HG03378 (cell line): ENCODE data around the gene ANKRD40CL.

ENCODE experiments used
- ATAC-seq: cut with Tn5 transposase; IDR thresholded peaks from one replicate; pipeline ENCODE4 v1.9.1; 2021; ENCODE audit warnings: mild to moderate bottlenecking, moderate library complexity; ENCODE audit not compliant: unreplicated experiment

Gene ANKRD40CL

DNA sequence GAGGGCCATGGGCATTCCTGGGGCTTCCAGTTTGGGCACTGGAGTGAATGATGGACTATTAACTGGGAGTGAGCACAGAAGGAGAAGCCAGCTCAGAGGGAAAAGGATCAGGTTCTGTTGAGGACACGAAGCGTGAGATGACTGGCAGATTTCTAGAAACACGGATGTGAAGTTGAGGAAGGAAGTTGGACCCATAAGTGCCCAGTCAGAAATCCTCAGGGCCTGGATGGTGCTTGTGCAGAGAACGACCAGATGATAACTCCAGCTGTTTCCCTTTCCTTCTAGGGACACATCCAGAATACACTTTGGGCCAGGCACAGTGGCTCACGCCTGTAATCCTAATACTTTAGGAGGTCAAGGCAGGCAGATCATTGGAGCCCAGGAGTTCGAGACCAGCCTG, 23.3 kb upstream of the ANKRD40CL start:
- ATAC-seq, result no peak

DNA sequence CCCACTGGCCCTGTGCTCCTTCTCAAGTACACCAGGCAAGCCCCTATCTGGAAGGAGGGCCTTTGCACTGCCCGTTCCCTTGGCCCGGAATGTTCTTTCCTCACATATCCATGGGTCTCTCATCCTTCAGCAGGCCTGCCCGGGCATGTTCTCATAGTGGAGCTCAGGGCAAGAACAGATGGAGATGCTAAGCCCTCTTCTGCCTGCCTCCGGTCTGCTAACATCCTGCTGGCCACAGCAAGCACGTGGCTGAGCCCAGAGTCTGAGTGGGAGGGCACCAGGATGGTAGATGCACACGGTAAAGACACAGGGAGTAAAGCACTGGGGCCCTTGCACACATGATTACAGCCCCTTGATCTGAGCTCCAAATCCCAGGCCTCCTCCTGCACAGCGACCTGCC, 19.8 kb upstream of the ANKRD40CL start:
- ATAC-seq, result no peak

DNA sequence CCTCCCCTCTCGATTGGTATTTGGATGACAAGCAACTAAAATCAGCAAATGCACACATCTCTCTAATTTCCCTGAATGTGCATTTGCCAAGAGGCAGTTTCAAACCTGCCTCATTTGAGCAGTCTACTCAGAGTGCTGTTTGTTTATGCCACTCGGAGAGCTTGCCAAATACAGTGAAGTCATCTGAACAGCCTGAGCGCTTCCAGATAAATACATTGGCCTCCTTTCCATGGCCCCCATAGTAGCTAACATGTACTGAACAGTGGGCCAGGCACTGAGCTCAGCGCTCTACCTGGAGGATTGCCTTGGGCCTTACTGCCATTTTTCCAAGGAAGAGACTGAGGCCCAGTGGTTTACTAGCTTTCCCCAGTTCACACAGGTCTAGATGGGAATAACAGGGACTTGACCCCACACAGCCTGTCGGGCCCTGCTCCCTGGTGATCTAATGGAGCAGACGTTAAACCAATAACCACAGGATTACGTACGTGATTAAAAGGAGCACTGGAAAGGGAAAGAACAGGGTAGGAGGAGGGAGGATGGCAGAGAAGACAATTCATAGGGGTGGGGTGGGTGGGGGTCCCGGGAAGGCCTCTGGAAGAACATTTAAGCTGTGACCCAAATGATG, 18.7 kb upstream of the ANKRD40CL start:
- no peak for ATAC-seq

DNA sequence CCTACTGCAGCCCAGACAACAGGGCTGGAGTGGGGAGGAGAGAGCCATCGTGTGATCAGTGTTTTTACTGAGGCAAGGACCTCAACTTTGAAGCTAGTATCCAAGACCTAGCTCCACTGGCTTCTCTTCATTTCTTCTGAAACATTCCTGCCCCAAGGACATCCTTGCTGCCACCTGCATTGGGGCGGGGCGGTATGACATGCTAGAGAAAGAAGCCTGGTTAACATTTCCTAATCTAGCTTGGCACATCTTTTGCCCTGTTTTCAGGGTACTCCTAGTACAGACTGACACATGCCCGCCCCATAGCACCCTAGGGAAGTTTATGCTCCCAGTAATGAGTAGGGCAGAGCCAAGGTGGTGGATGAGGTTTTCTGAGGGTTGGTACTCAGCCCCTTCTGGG, 17.8 kb upstream of the ANKRD40CL start:
- no peak for ATAC-seq

DNA sequence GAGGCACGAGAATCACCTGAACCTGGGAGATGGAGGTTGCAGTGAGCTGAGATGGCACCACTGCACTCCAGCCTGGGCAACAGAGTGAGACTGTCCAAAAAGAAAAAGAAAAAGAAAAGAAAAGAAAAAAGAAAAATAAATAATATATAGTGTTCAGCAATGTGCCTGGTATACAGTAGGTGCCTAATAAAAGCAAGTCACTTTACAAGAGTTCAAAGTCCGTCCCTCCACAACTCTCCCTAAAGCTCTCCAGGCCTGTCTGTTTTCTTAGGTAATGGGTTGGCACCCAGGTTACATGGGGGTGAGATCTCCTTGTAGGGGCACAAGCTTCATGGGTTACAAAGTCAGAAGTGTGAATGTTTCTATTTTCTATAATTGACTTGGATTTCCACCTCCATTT, 16.6 kb upstream of the ANKRD40CL start:
- no peak for ATAC-seq

DNA sequence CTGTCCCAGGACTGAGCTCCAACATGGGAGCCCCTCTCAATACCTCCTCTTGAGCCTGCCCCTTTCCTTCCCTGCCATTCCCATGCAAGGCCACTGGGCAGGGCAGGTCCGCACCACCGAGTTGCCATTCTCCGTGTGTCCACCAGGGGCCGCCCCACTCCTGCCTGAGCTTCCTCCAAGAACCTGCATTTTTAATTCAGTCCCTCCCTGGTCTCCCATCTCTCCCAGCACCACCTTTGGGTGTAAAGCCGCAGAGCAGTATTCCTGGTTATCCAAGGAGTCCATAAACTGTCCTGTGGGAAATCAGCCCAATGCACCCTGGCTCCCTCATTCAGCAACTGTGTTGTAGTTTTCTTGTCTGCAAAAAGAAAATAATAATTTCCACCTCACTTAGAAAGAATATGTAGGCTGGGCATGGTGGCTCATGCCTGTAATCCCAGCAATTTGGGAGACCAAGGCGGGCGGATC, 15.9 kb upstream of the ANKRD40CL start:
- no peak for ATAC-seq

DNA sequence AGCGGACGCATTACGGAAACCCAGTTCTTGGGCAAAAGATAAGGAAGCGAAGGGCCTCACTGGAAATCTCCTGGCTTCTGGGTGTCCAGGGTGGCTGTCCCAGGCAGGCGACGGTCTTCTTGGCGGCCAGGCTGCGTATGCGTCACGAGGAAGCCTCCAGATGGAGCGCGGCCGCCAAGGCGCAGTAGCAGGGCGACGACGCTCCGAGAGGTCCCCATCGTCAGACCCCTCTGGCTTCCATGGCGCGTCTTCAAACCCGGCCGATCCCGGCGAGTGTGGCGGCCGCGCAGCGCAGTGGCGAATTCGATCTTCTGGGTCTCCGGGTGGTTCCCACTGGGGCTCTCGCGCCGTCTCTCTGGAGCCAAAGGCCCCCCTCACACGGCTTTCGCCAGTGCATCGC, 13.8 kb upstream of the ANKRD40CL start:
- ATAC-seq, result no peak

DNA sequence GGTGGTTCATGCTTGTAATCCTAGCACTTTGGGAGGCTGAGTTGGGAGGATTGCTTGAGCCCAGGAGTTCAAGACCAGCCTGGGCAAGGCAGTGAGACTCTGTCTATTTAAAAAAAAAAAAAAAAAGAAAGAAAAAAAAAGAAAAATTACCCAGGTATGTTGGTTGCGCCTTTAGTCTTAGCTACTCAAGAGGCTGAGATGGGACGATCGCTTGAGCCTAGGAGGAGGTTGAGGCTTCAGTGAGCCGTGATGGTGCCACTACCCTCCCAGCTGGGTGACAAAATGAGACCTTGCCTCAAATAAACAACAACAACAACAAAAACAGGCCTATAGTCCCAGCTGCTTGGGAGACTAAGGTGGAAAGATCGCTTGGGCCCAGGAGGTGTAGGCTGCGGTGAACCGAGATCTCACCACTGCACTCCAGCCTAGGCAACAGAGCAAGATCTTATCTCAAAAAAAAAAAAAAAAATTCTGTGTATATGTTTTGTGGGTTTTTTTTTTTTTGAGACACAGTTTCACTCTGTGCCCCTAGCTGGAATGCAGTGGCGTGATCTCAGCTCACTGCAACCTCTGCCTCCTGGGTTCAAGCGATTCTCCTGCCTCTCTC, 12.5 kb upstream of the ANKRD40CL start:
- ATAC-seq, result no peak

DNA sequence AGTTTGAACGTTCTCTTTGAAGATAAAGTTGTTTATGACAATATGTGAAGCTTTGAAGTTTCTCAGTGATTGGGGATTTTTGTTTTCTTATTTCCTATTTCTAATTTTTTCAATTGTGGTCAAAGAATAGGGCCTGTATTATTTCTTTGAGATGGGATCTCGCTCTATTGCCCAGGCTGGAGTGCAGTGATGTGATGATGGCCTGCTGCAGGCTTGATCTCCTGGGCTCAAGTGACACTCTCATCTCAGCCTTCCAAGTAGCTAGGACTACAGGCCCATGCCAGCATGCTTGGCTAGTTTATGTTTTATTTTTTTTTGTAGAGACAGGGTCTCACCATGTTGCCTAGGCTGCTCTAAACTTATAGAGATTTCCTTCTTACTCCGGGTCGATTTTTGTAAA, 11.7 kb upstream of the ANKRD40CL start:
- no peak for ATAC-seq

DNA sequence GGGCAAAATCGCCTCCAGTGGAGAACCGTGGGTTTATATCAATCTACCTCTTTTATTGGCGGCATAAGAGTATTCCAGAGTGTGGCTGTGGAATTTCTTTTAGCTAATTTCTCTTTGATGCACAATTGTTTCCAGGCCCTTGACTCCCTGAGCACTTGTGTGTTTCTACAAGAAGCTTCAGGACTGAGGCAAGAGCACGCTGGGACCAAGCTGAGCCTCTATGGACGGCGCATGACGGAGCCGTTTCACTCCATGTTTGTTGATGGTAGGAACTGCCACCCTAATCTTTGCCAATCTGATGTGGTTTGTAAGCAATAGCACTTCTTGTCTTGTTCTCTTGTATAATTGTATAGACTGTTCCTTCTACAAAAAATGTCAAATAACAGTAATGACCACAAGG, 11.2 kb upstream of the ANKRD40CL start:
- no peak for ATAC-seq

DNA sequence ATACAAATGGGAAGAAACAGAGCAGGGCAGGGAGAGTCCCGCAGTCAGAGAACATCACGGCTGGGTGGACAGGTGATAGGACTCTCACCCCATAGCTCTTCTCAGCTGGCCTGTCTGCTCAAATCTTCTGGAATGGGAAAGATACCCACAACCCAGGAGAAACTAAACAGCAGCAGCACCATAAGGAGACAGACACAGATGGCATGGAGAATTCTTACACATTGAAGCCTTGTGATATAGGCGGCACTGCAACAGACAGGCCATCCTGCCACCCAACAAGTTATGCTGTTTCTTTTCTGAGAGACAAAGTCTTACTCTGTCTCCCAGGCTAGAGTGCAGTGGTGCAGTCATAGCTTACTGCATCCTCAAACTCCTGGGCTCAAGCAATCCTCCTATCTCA, 8.6 kb upstream of the ANKRD40CL start:
- ATAC-seq, result no peak

DNA sequence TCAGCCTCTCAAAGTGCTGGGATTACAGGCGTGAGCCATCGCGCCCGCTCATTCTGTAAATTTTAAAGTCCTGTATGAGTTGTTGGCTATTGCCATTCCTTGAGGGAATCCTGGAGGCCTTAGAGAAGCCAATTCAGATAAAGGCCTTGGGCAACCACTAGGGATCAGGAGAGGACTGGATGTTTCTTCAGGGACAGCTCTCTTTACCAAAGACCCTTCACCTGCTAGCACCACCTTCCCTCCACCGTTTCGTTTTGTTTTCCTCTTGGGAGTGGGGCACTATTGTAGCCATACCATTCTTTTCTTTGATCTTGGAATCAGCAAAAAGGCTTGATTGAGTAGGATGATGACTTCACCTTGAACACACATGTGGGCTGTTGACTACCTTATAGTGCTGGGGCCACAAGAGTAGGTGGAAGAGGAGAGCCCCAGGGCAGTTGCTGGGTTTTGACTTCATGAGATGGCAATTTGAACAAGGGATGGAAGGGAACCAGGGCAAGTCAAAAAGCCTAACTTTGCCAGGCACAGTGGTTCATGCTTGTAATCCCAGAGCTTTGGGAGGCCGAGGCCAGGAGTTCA, 7.0 kb upstream of the ANKRD40CL start:
- ATAC-seq, result no peak

DNA sequence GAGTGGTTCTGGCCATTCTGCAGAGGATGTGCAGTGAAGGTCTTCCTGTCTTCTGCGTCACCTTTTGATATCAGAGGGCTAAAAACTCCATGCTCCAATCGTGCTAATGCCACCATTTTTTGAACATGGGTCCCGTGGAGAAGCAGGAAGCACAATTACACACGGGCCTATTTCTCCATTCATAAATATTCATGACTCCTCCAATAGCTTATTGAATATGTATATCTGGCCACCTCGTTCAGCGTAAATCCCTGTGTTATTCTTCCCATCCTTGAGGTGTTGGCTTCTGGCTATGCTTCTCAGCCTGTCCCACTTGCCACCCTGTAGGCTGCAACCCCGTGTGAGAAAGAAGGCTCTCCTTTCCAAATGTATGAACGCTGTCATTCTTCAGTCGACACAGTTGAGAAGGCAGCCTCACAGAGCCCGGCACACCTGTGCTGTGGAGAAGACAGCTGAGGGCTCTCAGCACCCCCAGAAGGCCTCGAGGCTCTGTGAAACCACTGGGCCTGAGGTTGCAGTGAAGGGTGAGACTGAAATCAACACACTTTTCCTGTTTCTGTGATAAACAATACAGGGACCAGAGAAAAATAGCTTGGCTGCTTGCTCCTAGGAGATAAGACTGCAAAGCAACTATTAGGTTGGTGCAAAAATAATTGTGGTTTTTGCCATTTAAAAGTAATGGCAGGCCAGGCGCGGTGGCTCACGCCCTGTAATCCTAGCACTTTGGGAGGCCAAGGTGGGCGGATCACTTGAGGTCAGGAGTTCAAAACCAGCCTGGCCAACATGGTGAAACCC, 4.9 kb upstream of the ANKRD40CL start:
- ATAC-seq, result no peak

DNA sequence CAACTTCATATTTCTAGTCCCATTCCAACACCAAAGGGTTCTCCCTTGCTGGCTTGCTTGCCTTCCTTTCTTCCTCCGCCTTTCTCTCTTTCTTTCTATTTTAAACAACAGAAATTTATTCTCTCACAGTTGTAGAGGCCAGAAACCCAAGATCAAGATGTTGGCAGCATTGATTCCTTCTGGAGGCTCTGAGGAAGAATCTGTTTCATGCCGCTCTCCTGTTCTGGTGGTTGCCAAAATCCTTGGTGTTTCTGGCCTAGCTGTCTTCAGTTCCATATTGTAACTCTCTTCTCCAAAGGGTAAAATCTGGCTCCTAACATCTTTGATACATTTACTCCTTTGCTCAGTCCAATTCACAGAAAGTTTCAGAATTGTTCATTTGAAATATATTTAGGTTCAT, 3.0 kb upstream of the ANKRD40CL start:
- ATAC-seq, result no peak

DNA sequence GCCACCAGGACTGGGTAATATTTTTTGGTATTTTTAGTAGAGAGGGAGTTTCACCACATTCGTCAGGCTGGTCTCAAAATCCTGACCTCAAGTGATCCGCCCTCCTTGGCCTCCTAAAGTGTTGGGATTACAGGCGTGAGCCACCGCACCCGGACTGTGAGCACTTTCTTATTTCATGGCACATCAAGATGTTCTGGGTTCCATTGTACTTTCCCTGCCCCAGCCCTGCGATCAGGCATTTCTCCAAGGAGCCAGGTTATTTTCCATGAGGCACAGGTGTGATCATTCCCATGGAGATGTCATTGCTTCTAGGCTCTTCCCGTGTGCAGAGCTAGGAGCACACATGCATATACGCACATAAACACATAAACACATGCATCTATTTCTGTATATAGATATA, 2.6 kb upstream of the ANKRD40CL start:
- ATAC-seq, result no peak

DNA sequence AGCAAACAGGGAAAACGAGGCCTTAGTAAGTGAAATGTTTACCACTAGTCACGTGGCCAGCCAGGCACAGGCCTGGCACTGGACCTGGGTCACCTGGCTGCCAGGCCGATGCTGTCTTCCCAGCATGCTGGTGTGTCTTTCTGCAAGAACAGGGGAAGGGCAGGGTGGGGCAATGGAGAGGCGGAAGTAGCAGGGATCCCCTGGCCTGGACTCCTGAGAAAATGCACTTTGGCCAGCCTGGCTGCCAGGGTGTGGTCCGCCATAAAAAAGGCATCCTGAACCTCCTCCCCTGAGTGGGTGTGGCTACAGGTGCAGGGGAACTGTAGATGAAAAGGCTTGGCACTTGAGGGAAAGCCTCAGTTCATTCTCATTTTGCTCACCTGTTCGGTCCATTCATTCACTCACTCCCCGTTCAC, 1.0 kb upstream of the ANKRD40CL start:
- ATAC-seq, result no peak

DNA sequence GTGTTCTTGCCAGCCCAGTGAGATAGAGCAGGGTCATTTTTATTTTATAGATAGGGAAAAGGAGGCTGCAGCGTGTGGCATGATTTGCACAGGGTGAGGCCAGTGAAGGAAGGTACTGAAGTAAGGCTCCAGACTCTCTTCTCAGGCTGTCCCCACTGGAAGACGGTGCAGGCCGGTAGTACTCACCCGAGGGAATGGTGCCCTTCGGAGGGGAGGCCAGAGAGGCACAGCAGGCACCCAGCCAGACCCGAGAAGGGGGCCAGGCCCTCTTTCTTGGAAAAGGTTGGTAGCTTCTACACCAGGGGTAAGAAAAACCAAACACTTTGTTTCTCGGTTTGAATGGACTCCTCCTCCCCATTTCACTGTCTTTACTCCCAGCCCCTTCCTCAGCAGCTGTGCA, 288 bp downstream of the ANKRD40CL start:
- no peak for ATAC-seq

DNA sequence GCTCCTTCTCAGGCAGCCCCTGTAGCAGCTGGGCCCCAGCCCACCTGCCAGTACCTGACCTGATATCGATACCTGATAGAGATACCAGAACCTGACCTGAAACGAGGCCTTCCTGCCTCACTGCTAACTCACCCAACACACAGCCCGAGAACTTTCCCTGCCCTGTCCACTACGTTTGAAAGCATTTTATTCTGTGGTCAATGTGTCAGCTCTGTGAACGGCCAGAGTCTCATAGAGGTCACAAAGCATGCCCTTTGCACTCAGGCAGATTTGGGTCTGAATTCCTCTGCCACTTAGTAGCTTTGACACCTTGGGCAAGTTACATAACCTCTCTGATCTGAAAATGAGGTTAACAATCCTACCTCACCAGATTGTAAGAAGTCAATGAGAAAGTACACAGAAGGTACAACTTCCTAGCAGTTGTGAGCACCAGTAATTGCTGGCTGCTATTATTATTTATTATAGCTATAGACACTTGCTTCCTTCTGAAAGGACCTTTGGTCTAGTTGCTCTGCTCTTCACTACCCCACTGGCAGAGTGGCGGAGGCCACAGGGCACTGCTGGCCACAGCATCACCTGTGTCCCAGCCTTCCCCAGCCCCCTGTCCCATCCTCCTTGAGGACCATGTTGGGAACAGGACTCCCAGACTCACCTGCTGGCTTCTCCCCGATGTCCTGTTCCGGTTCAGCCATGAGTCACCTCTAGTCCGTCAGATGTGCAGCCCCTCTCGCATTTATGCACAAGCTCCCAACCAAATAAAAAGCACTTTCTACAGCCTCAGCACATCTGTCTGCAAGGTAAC, 895 bp downstream of the ANKRD40CL start:
- ATAC-seq, result no peak

DNA sequence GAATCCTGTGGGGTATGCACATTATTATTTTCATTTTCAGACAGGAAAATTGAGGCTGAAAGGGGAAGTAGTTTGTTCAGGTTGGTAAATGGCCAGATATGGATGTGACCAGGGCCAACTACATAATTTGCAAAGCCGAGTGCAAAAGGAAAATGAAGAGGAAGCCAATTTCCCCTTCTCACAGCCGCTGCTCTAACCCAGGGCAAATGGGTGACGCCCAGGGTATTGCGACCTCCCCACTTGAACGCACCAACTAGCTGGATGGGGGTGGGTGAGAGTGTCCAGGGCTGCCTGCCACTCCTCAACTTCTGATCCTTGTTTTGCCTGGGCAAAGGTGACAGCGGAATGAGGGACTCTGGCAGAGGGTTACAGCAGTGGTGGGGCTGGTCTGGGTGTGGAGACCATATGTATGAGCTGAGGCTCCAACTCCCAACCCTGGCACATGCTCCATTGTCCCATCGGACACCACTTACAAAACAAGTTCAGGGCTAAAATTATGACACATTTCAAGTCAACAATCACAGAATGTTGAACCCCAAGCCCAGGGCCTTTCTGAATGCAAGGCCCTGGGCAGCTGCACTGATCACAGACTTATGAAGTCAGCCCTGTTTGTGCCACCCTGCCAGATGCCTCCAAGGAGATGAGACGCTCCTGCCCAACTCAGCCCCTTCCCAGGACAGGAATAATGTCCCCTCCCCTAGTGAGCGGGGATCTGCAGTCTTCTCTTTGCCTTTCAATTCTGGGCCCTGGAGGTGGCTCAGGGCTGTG, 1.7 kb downstream of the ANKRD40CL start:
- ATAC-seq, result no peak

DNA sequence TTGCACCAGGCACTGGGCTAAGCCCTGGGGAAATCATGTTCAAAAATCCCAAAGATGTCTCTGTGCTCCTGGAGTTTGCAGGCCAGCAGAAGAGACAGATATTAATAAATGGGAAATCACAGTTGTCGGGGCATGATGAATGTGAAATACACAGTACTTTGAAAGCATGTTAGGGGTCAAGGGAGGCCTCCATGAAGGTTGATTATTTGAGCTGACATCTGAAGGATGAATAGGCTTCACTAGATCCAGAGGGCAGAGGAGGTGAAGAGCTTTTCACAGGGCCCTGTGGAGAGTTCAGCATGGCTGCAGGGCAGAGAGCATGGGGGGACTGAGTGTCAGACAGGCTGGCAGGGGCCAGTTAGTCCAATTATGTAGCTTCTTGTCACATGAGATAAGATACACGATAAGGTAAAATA, 2.6 kb downstream of the ANKRD40CL start:
- ATAC-seq, result no peak
